Prostate gland (tissue), 2 donors: ENCODE results near the gene GRAMD1C. TPM values are rescaled to one million over a fixed set of nuclear protein-coding genes. Genes with fewer than 3 reads are reported as not detected.
A peak's percentile ranks its signal among the peaks of the same experiment; 100 is the strongest.

ENCODE experiments used
- DNase-seq: peaks from one replicate; pipeline ENCODE4 v3.0.0-alpha.2; 2019; ENCODE audit warnings: low spot score
- H3K27ac ChIP-seq, 2 donors: fragments of 200-600 bp; sonication (generic); 2 replicates each; pipeline ENCODE4 v1.5.1; 2017 to 2019
- H3K27me3 ChIP-seq: fragments of 200-600 bp; sonication (generic); replicated peaks from 2 replicates; pipeline ENCODE4 v1.5.1; 2019; ENCODE audit not compliant: insufficient read depth
- H3K36me3 ChIP-seq, 2 donors: fragments of 200-600 bp; sonication (generic); 1 replicate in 1 of 2; 2 replicates in 1 of 2; pipeline versions ENCODE4 v1.5.1 to v1.8.1; 2017 to 2019
- H3K4me1 ChIP-seq: fragments of 200-600 bp; sonication (generic); replicated peaks from 2 replicates; pipeline ENCODE4 v1.5.1; 2019
- H3K4me3 ChIP-seq, 2 donors: fragments of 200-600 bp; sonication (generic); 2 replicates each; pipeline ENCODE4 v1.5.1; 2017 to 2019
- H3K9me3 ChIP-seq: fragments of 200-600 bp; sonication (generic); 2 replicates; pipeline ENCODE4 v1.5.1; 2017
- CTCF ChIP-seq, 4 experiments: fragments of 200-600 bp in 2 of 4; fragments of 450-650 bp in 2 of 4; sonication (generic) in 2 of 4; IDR thresholded peaks; 1 replicate in 3 of 4; 2 replicates in 1 of 4; pipeline ENCODE4 v1.5.1; 2016 to 2019; ENCODE audit warnings: antibody characterized with exemption in 4 of 4, mild to moderate bottlenecking in 2 of 4, moderate library complexity in 2 of 4
- POLR2A ChIP-seq: fragments of 450-650 bp; IDR thresholded peaks from one replicate; pipeline ENCODE4 v1.6.1; 2016; ENCODE audit warnings: antibody characterized with exemption, mild to moderate bottlenecking
- POLR2AphosphoS5 ChIP-seq: sonication (generic); formaldehyde crosslinking; IDR thresholded peaks from one replicate; pipeline ENCODE4 v1.6.1; 2017; ENCODE audit warnings: antibody characterized with exemption
- WGBS: methylation state at CpG from one replicate; pipeline ENCODE4 v1.1.5; 2018; 5-methylcytosine and 5-hydroxymethylcytosine counted together
- intact Hi-C: fragments of 100-400 bp; cut with DNase I; formaldehyde crosslinking; loops from one replicate; pipeline ENCODE4 v1.14.2; 2022
- total RNA-seq, 2 donors: library from RNA; depleted of rRNA; stranded (reverse); fragments of >200 nt; gene quantifications; one replicate each; pipeline ENCODE4 v1.1.0, GENCODE V29; 2016

GRAMD1C gene
- 10 to 100 TPM in 1 of 2 donors, 1 to 10 TPM in 1; 7.4 to 21.4 TPM for total RNA-seq

DNA sequence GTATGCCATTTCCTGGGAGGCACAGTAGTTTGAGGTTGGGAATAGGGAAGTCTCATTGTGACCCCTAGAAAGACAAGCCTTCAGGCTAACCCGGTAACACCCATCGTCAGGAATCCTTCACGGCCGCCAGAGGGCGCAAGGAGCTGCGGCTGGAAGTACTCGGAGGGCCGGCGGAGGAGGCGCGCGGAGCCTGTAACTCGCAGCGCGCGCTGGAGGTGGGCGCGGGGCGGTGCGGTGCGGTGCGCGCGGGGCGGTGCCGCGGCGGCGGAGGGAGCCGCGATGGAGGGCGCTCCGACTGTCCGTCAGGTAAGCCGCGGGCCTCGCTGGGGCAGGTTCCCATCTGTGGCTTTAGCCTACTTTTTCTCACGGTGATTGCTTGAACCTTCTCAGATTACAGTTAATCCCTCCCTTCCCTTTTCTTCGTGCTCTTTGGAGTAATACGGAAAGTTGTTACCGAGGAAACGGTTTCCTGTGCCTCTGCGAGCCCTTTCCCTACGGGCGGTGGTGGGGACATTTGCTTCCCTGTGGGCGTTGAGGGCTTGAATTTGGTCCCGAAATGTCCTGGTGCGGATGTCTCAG lies at the start of gene GRAMD1C:
TSS of gene GRAMD1C (plus strand) at position 158 of the 579 bp plus-strand sequence. CDS start at position 280, 122 bp downstream.
- Histone ChIP-seq H3K4me1 (no peaks in the 10 kb centered on the region), H3K4me3 (peak within 1 kb of the TSS; percentile 31 to 40), H3K27me3 (no peaks in the 10 kb centered on the region), H3K27ac (peak within 1 kb of the TSS; percentile 5 to 51), H3K36me3 (no peaks in the 10 kb centered on the region), H3K9me3 (no peaks in the 10 kb centered on the region)
- intact Hi-C loops = loop anchor here (5.0 to 10.0 kb wide), 2 partner anchors 74 to 104 kb away; no protein-coding TSS in a partner anchor
- peak; percentile 84 for DNase-seq
- 1% methylated on average over 47 of the region's 48 CpGs for WGBS
- peak; percentile 73 to 95 (median 83) for TF ChIP-seq CTCF (IDR thresholded peaks at IDR 0.05)
- TF ChIP-seq POLR2A = peak; percentile 14
- TF ChIP-seq POLR2AphosphoS5 = peak; percentile 47

- H3K4me3 ChIP-seq = no peak overlapping the region
- H3K36me3 ChIP-seq = no peaks in the 10 kb centered on the region
- DNase-seq = no peak
- no peaks in the 10 kb centered on the region for H3K9me3 ChIP-seq
- H3K4me1 ChIP-seq = no peaks in the 10 kb centered on the region
- intact Hi-C loops = no loop called here
- TF ChIP-seq CTCF (IDR thresholded peaks at IDR 0.05) (no peak), POLR2AphosphoS5 (no peak), POLR2A (no peak)
- no peaks in the 10 kb centered on the region for H3K27me3 ChIP-seq
- no peak overlapping the region for H3K27ac ChIP-seq
Observed at GRCh38 chr3:113791381-113791780, 47.2 kb upstream of the GRAMD1C start.

DNA sequence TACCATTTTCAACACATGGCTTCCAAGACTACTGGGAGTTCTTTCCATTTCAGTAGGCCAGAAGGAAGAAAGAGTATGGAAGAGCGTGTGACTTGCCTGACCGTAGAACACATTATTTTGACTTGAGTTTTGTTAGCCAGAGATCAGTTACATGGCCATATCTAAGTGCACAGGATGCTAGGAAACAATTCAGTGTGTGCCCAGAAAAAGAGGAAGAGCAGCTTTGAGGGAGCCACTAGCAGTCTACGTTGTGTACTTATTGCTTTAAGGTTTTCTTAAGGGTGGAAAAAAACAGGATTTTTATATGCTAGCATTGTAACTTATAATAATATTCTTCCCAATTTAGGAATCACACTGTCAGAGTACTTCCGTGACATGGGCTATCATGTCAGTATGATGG lies 44.1 kb upstream of the GRAMD1C start:
- DNase-seq = no peak
- H3K9me3 ChIP-seq = no peaks in the 10 kb centered on the region
- intact Hi-C loops = no loop called here
- H3K4me3 ChIP-seq = no peak overlapping the region
- H3K36me3 ChIP-seq = no peaks in the 10 kb centered on the region
- H3K4me1 ChIP-seq = no peaks in the 10 kb centered on the region
- H3K27me3 ChIP-seq = no peaks in the 10 kb centered on the region
- 88% methylated on average over 4 of the region's 4 CpGs for WGBS
- H3K27ac ChIP-seq = no peak overlapping the region
- no peak for TF ChIP-seq POLR2AphosphoS5
- TF ChIP-seq POLR2A = no peak
- no peak for TF ChIP-seq CTCF (IDR thresholded peaks at IDR 0.05)

DNA sequence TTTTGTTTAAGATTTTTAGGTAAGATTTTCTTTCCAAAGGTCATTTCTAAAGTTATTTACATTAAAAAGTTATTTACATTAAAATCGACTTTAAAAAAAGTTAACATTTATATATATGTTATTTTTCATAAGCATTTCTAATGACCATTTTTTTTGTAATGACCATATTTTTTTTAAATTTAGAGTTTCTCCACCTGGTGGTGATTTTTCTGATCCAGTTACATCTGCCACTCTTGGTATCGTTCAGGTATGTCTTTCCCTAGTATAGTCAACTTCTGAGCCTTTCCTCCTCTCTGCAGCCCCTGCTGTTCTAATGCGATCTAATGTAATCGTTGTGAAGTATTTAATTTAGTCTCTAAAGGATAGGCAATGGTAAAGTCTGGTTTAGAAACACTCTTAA lies 42.9 kb upstream of the GRAMD1C start:
- Histone ChIP-seq H3K27me3 (no peaks in the 10 kb centered on the region), H3K27ac (no peak overlapping the region), H3K9me3 (no peaks in the 10 kb centered on the region), H3K36me3 (no peaks in the 10 kb centered on the region), H3K4me3 (no peak overlapping the region), H3K4me1 (no peaks in the 10 kb centered on the region)
- intact Hi-C loops = no loop called here
- TF ChIP-seq POLR2AphosphoS5 (no peak), POLR2A (no peak), CTCF (IDR thresholded peaks at IDR 0.05) (no peak)
- WGBS = 89% methylated on average over 4 of the region's 4 CpGs
- DNase-seq = no peak

- Histone ChIP-seq H3K9me3 (no peaks in the 10 kb centered on the region), H3K27ac (no peak overlapping the region), H3K36me3 (no peaks in the 10 kb centered on the region), H3K4me1 (no peaks in the 10 kb centered on the region), H3K27me3 (no peaks in the 10 kb centered on the region), H3K4me3 (no peak overlapping the region)
- WGBS = 88% methylated on average over 3 of the region's 3 CpGs
- TF ChIP-seq CTCF (IDR thresholded peaks at IDR 0.05) (no peak), POLR2A (no peak), POLR2AphosphoS5 (no peak)
- intact Hi-C loops = no loop called here
- no peak for DNase-seq
Observed at GRCh38 chr3:113802795-113803455, 35.7 kb upstream of the GRAMD1C start.
